ENCODE results near the gene NAV3. TPM values are rescaled to one million over a fixed set of nuclear protein-coding genes. Genes with fewer than 3 reads are reported as not detected.

NAV3 gene
- polyA plus RNA-seq, 1 of the 3 experiments (the other 2 are of a cell fraction), result 10.5 TPM

GRCh38 chr12:77800501-77800900 is 30.2 kb upstream of the NAV3 start (continued):
- TF ChIP-seq USF2 (IDR thresholded peaks at IDR 0.05; ENCODE audit: borderline replicate concordance, low read depth, low read length) (no peak), GATA2 (CRISPR knock-in tag; IDR thresholded peaks at IDR 0.05) (no peak)

- CTCF ChIA-PET, result no interaction called here
Observed at GRCh38 chr12:77808534-77808933, 22.2 kb upstream of the NAV3 start.

More at GRCh38 chr12:77808534-77808933, 22.2 kb upstream of the NAV3 start:
- no peak overlapping the region for H3K4me2 ChIP-seq
- H4K20me1 ChIP-seq (ENCODE audit: insufficient read depth), result no peaks in the 10 kb centered on the region
- DNase-seq, result no peak
- H3K27me3 ChIP-seq (ENCODE audit: insufficient read depth), result no peaks in the 10 kb centered on the region
- no peaks in the 10 kb centered on the region for H3K9me2 ChIP-seq
- no peak overlapping the region for H3K9ac ChIP-seq
- peaks cover 6% of the 10 kb centered on the region; the same call in 1 of the 2 replicates for H3K9me3 ChIP-seq
- H3K4me3 ChIP-seq (ENCODE audit: low read depth in 2 of 2, low read length in 1 of 2), result no peak overlapping the region
- POLR2A ChIA-PET, result no interaction called here
- H3K79me2 ChIP-seq (ENCODE audit: insufficient read depth), result no peaks in the 10 kb centered on the region
- no peaks in the 10 kb centered on the region for H3F3A ChIP-seq (replicated peaks; ENCODE audit: insufficient read depth)
- no peaks in the 10 kb centered on the region for H3K36me3 ChIP-seq (replicated peaks in 1 of 2; ENCODE audit: control insufficient read depth in 1 of 2, insufficient read depth in 2 of 2, low read length in 1 of 2)
- TF ChIP-seq NRF1 (IDR thresholded peaks at IDR 0.05; ENCODE audit: low read depth, low read length), result no peak
- no peak for TF ChIP-seq ELF1 (IDR thresholded peaks at IDR 0.05)
- no peak for TF ChIP-seq ZBTB33 (IDR thresholded peaks at IDR 0.05; ENCODE audit: borderline replicate concordance, low read depth)
- TF ChIP-seq GATA2 (CRISPR knock-in tag; IDR thresholded peaks at IDR 0.05), result no peak
- TF ChIP-seq RXRA (IDR thresholded peaks at IDR 0.05; ENCODE audit: borderline replicate concordance, low read depth), result no peak
- no peak for TF ChIP-seq USF1 (IDR thresholded peaks at IDR 0.05; ENCODE audit: borderline replicate concordance, low read depth)
- TF ChIP-seq SMC3 (IDR thresholded peaks at IDR 0.05; ENCODE audit: low read depth, low read length), result no peak
- no peak for TF ChIP-seq NFIC (IDR thresholded peaks at IDR 0.05; ENCODE audit: borderline replicate concordance)
- TF ChIP-seq MXI1 (IDR thresholded peaks at IDR 0.05; ENCODE audit: low read depth, low read length), result no peak
- WGBS (ENCODE audit: low lambda C conversion rate), result 71% methylated on average over 6 of the region's 9 CpGs
- no peak overlapping the region for H3K27ac ChIP-seq (ENCODE audit: low read depth in 2 of 2, low read length in 1 of 2)
- H3K4me1 ChIP-seq (ENCODE audit: control insufficient read depth in 1 of 2, insufficient read depth in 2 of 2, low read depth in 1 of 2, low read length in 1 of 2), result 0 out of 4 replicates have a peak, but pooled peaks cover 0 to 4% of the 10 kb centered on the region in 2 experiments
- no peak overlapping the region for H2AFZ ChIP-seq (ENCODE audit: low read depth)
